ENCODE data around the gene HIF1AN.

DNA sequence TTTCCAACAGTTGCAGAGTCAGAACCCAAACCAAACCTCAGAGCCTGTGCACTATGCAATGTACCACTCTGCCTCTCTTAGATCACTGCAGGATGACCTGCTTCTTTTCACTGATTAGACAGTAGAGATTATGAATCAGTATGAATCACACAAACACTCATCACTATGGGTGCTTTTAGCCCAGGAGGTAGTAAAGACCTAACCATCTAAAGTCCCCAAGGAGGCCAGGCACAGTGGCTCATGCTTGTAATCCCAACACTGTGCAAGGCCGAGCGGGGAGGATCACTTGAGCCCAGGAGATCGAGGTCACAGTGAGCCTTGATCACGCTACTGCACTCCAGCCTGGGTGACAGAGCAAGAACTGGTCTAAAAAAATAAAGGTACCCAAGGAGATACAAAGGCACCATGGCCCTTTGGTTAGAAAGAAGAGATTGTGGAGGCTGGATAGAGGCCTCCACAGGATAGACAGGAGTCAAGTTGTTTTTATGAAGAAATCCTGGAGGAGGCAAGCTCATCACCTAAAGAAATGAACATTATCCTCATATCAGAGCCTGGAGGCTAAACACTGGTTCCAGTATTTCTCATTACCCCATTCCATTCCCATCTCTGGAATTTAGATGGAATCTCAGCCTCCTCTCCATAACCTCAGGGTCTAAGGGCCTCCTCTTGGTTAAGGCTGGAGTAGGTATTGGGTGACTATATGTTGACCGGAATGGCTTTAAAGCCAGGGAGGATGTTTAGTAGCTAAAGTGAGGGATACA is 29.0 kb upstream of the HIF1AN start:
- TF ChIP-seq EZH2 (IDR thresholded peaks at IDR 0.05) (no peak), POLR2AphosphoS5 (IDR thresholded peaks at IDR 0.05; ENCODE audit: borderline replicate concordance, low read depth, low read length) (no peak)
